ENCODE measurements around the gene ZDHHC4. TPM values are rescaled to one million over a fixed set of nuclear protein-coding genes. Genes with fewer than 3 reads are reported as not detected.

Gene ZDHHC4
- polyA plus RNA-seq, 3 donors from 2014 or later, result 60.5 to 135 (median 69.4) TPM

- Mint-ChIP-seq H3K9me3 (no peaks in the 10 kb centered on the region), H3K27me3 (ENCODE audit: low read depth in 3 of 3) (peaks cover 1 to 5% (median 3%) of the 10 kb centered on the region in 3 donors), H3K27ac (peak overlapping the region; percentile 79 to 95 (median 88)), H3K36me3 (peaks cover 0 to 7% (median 0%) of the 10 kb centered on the region in 3 donors), H3K4me3 (peak overlapping the region; percentile 79 to 90 (median 81)), H3K4me1 (peaks cover 33 to 39% of the 10 kb centered on the region in 2 donors)
- DNase-seq, result peak; percentile 76 to 78 (median 77)
Measured at GRCh38 chr7:6637544-6638229, 60.4 kb downstream of the ZDHHC4 start.

Other genes starting within 250 kb of the ZDHHC4 start
- 1 to 10 TPM; 1.9 to 6.2 (median 5.7) TPM for gene FAM220A, start 228.5 kb upstream of the ZDHHC4 start, polyA plus RNA-seq
- gene RAC1, start 202.9 kb upstream of the ZDHHC4 start, polyA plus RNA-seq, result 100 to 1,000 TPM; 324 to 389 (median 386) TPM
- 10 to 100 TPM in 1 of 3 donors, 1 to 10 TPM in 2; 6.0 to 12.6 (median 7.4) TPM for gene DAGLB, start 129.5 kb upstream of the ZDHHC4 start, polyA plus RNA-seq
- 10 to 100 TPM; 63.8 to 88.2 (median 75.8) TPM for gene KDELR2, start 93.3 kb upstream of the ZDHHC4 start, polyA plus RNA-seq
- gene GRID2IP, start 26.0 kb upstream of the ZDHHC4 start, polyA plus RNA-seq, result under 1 TPM in 1 of 3 donors, not detected in 2; 0.21 TPM
- gene INTS15, start 12.6 kb downstream of the ZDHHC4 start, polyA plus RNA-seq, result 10 to 100 TPM; 20.9 to 47.1 (median 30.8) TPM
- gene ZNF853, start 38.2 kb downstream of the ZDHHC4 start, polyA plus RNA-seq, result 1 to 10 TPM in 2 of 3 donors, under 1 TPM in 1; 0.83 to 5.5 (median 3.4) TPM
- 1 to 10 TPM in 2 of 3 donors, under 1 TPM in 1; 0.97 to 3.5 (median 1.7) TPM for gene ZNF316, start 59.9 kb downstream of the ZDHHC4 start, polyA plus RNA-seq
- 10 to 100 TPM; 14.5 to 25.4 (median 18.4) TPM for gene ZNF12, start 129.5 kb downstream of the ZDHHC4 start, polyA plus RNA-seq
- not detected for gene RSPH10B2, start 176.6 kb downstream of the ZDHHC4 start, polyA plus RNA-seq
- 10 to 100 TPM; 19.4 to 46.7 (median 35.5) TPM for gene CCZ1B, start 248.8 kb downstream of the ZDHHC4 start, polyA plus RNA-seq